ENCODE measurements around the gene CAMSAP3.
A peak's percentile ranks its signal among the peaks of the same experiment; 100 is the strongest.
"Not testable (repeated sequence)": the region's sequence is repeated elsewhere in the genome, so short reads cannot be mapped to it uniquely, and the experiment has no call there.

Gene CAMSAP3

GRCh38 chr19:7564866-7565265, 30.8 kb upstream of the CAMSAP3 start:
- DNase-seq (ENCODE audit: low read depth, low spot score), result no peak
- no peak overlapping the region for H3K4me3 ChIP-seq (ENCODE audit: low read length)

GRCh38 chr19:7565332-7565731, 30.3 kb upstream of the CAMSAP3 start:
- H3K4me3 ChIP-seq (ENCODE audit: low read length), result no peak overlapping the region
- DNase-seq (ENCODE audit: low read depth, low spot score), result no peak

- H3K4me3 ChIP-seq (ENCODE audit: low read length), result no peak overlapping the region
- no peak for DNase-seq (ENCODE audit: low read depth, low spot score)
These were observed 24.9 kb upstream of the CAMSAP3 start for GRCh38 chr19:7570761-7571160.

- no peak overlapping the region for H3K4me3 ChIP-seq (ENCODE audit: low read length)
- DNase-seq (ENCODE audit: low read depth, low spot score), result no peak
These were observed 20.1 kb upstream of the CAMSAP3 start for GRCh38 chr19:7575434-7576040.

GRCh38 chr19:7577422-7577821, 18.2 kb upstream of the CAMSAP3 start:
- not testable (repeated sequence) for DNase-seq (ENCODE audit: low read depth, low spot score); H3K4me3 ChIP-seq (ENCODE audit: low read length)

GRCh38 chr19:7578127-7578526, 17.5 kb upstream of the CAMSAP3 start:
- no peak overlapping the region for H3K4me3 ChIP-seq (ENCODE audit: low read length)
- no peak for DNase-seq (ENCODE audit: low read depth, low spot score)

- no peak for DNase-seq (ENCODE audit: low read depth, low spot score)
- H3K4me3 ChIP-seq (ENCODE audit: low read length), result no peak overlapping the region
These were observed 16.5 kb upstream of the CAMSAP3 start for GRCh38 chr19:7579182-7579581.

- no peak for DNase-seq (ENCODE audit: low read depth, low spot score)
- H3K4me3 ChIP-seq (ENCODE audit: low read length), result no peak overlapping the region
These were observed 13.2 kb upstream of the CAMSAP3 start for GRCh38 chr19:7582446-7582845.

- DNase-seq (ENCODE audit: low read depth, low spot score), result no peak
- no peak overlapping the region for H3K4me3 ChIP-seq (ENCODE audit: low read length)
These were observed 5.8 kb upstream of the CAMSAP3 start for GRCh38 chr19:7589822-7590221.

GRCh38 chr19:7590256-7590655, 5.4 kb upstream of the CAMSAP3 start:
- no peak overlapping the region for H3K4me3 ChIP-seq (ENCODE audit: low read length)
- no peak for DNase-seq (ENCODE audit: low read depth, low spot score)

GRCh38 chr19:7596211-7596937, 711 bp downstream of the CAMSAP3 start:
- no peak for DNase-seq (ENCODE audit: low read depth, low spot score)
- H3K4me3 ChIP-seq (ENCODE audit: low read length), result peak overlapping the region; percentile 41; the same call in 1 of the 2 replicates

- H3K4me3 ChIP-seq (ENCODE audit: low read length), result no peak overlapping the region
- DNase-seq (ENCODE audit: low read depth, low spot score), result no peak
These were observed 2.0 kb downstream of the CAMSAP3 start for GRCh38 chr19:7597689-7598088.

- H3K4me3 ChIP-seq (ENCODE audit: low read length), result no peak overlapping the region
- DNase-seq (ENCODE audit: low read depth, low spot score), result no peak
These were observed 2.5 kb downstream of the CAMSAP3 start for GRCh38 chr19:7598180-7598579.

GRCh38 chr19:7600721-7601120, 5.1 kb downstream of the CAMSAP3 start:
- H3K4me3 ChIP-seq (ENCODE audit: low read length), result no peak overlapping the region
- DNase-seq (ENCODE audit: low read depth, low spot score), result no peak

GRCh38 chr19:7602240-7602934, 6.7 kb downstream of the CAMSAP3 start:
- no peak overlapping the region for H3K4me3 ChIP-seq (ENCODE audit: low read length)
- no peak for DNase-seq (ENCODE audit: low read depth, low spot score)

- H3K4me3 ChIP-seq (ENCODE audit: low read length), result no peak overlapping the region
- DNase-seq (ENCODE audit: low read depth, low spot score), result no peak
These were observed 7.4 kb downstream of the CAMSAP3 start for GRCh38 chr19:7602935-7603497.

- no peak for DNase-seq (ENCODE audit: low read depth, low spot score)
- H3K4me3 ChIP-seq (ENCODE audit: low read length), result no peak overlapping the region
These were observed 8.3 kb downstream of the CAMSAP3 start for GRCh38 chr19:7603919-7604318.

- H3K4me3 ChIP-seq (ENCODE audit: low read length), result no peak overlapping the region
- DNase-seq (ENCODE audit: low read depth, low spot score), result peak; percentile 65
These were observed 10.0 kb downstream of the CAMSAP3 start for GRCh38 chr19:7605490-7606222.

GRCh38 chr19:7606289-7606688, 10.6 kb downstream of the CAMSAP3 start:
- DNase-seq (ENCODE audit: low read depth, low spot score), result no peak
- no peak overlapping the region for H3K4me3 ChIP-seq (ENCODE audit: low read length)

Data from Jurkat, Clone E6-1 (cell line).